HepG2 (cell line): ENCODE results near the gene SPAG9. TPM values are rescaled to one million over a fixed set of nuclear protein-coding genes. Genes with fewer than 3 reads are reported as not detected.

Experiments used
- ATAC-seq: fragments of 200-7000 bp; cut with Tn5 transposase; 3 replicates; pipeline ENCODE4 v1.9.1; 2020; ENCODE audit warnings: mild to moderate bottlenecking, moderate library complexity
- BruUV-seq: library from RNA; stranded (reverse); fragments of 400-500 nt; replicated peaks from 2 replicates; lab custom pipeline; 2021; lab: Mats Ljungman, UMichigan
- CTCF ChIA-PET: fragments of 300-600 bp; formaldehyde crosslinking; extraction: SDS; loops from one replicate; lab custom pipeline; 2021; ENCODE audit warnings: low total read pairs, inconsistent platforms, low intra/inter-chr PET ratio; lab: Yijun Ruan, JAX
- POLR2A ChIA-PET: fragments of 350-600 bp; sonication (Branson Sonifier 250); formaldehyde crosslinking; loops from one replicate; lab custom pipeline; 2020; ENCODE audit warnings: antibody characterized with exemption, inconsistent platforms; lab: Yijun Ruan, JAX
- DNase-seq: peaks from one replicate; pipeline ENCODE4 v3.0.0-alpha.2; 2015; ENCODE audit warnings: low spot score
- FAIRE-seq: peaks from 3 replicates; lab custom pipeline; 2011; peaks lifted over from hg19 to GRCh38; lab: Jason Lieb, UNC
- H2AFZ ChIP-seq: one replicate; pipeline ENCODE4 v1.6.1; 2011; ENCODE audit warnings: low read length, inconsistent platforms
- H3K27ac ChIP-seq: fragments of 300-600 bp; 3 replicates; pipeline ENCODE4 v1.8.0; 2011; ENCODE audit warnings: mixed run types, mild to moderate bottlenecking, mixed read lengths, low read length, inconsistent platforms; ENCODE audit not compliant: insufficient read depth; ENCODE audit errors: extremely low read length
- H3K27me3 ChIP-seq, 2 experiments: fragments of 200-600 bp in 1 of 2; 2 replicates in 1 of 2; 3 replicates in 1 of 2; pipeline versions ENCODE4 v1.6.0 to v1.8.0; 2011; ENCODE audit warnings: low read length in 2 of 2, mild to moderate bottlenecking in 2 of 2, moderate library complexity in 2 of 2, inconsistent platforms in 1 of 2; ENCODE audit not compliant: insufficient read depth in 2 of 2, control insufficient read depth in 1 of 2
- H3K36me3 ChIP-seq, 2 experiments: fragments of 200-600 bp in 1 of 2; replicated peaks in 1 of 2; 2 replicates in 1 of 2; 3 replicates in 1 of 2; pipeline versions ENCODE4 v1.5.1 to v1.8.0; 2011; ENCODE audit warnings: low read length in 2 of 2, inconsistent platforms in 1 of 2; ENCODE audit not compliant: insufficient read depth in 2 of 2, control insufficient read depth in 1 of 2
- H3K4me1 ChIP-seq: 2 replicates; pipeline ENCODE4 v1.5.1; 2012; ENCODE audit warnings: low read length, inconsistent platforms; ENCODE audit not compliant: insufficient read depth
- H3K4me2 ChIP-seq: 2 replicates; pipeline ENCODE4 v1.6.0; 2011; ENCODE audit warnings: low read depth, low read length, inconsistent platforms
- H3K4me3 ChIP-seq, 3 experiments: fragments of 200-600 bp in 1 of 3; sonication (generic), shearing (Covaris generic) in 1 of 3; replicated peaks in 1 of 3; 2 replicates each; pipeline ENCODE4 v1.5.1; 2011 to 2016; ENCODE audit warnings: low read length in 3 of 3, inconsistent platforms in 2 of 3, low read depth in 2 of 3, mild to moderate bottlenecking in 2 of 3, control low read depth in 1 of 3, mixed read lengths in 1 of 3; ENCODE audit not compliant: insufficient read depth in 1 of 3
- H3K79me2 ChIP-seq: one replicate; pipeline ENCODE4 v1.6.1; 2011; ENCODE audit warnings: low read length, inconsistent platforms; ENCODE audit not compliant: insufficient read depth
- H3K9ac ChIP-seq: 2 replicates; pipeline ENCODE4 v1.6.0; 2011; ENCODE audit warnings: mild to moderate bottlenecking, low read depth, low read length, inconsistent platforms; ENCODE audit not compliant: insufficient read depth
- H3K9me3 ChIP-seq: 2 replicates; pipeline ENCODE4 v1.5.1; 2012; ENCODE audit warnings: mild to moderate bottlenecking, low read length
- H4K20me1 ChIP-seq: 2 replicates; pipeline ENCODE4 v1.6.0; 2011; ENCODE audit warnings: inconsistent platforms, mild to moderate bottlenecking, low read length, moderate library complexity; ENCODE audit not compliant: insufficient read depth
- MEIS2 ChIP-seq: sonication (generic); formaldehyde crosslinking; IDR thresholded peaks from 2 replicates; pipeline ENCODE4 v1.9.0; 2021; ENCODE audit warnings: mild to moderate bottlenecking, missing genetic modification reagents
- NFE2 ChIP-seq: sonication (generic); formaldehyde crosslinking; IDR thresholded peaks from 2 replicates; pipeline ENCODE4 v1.4.0; 2020; ENCODE audit warnings: missing genetic modification reagents
- NFE2L2 ChIP-seq: fragments of 150-350 bp; IDR thresholded peaks from 2 replicates; pipeline ENCODE4 v1.6.1; 2014; ENCODE audit warnings: low read length
- SALL1 ChIP-seq: sonication (generic); formaldehyde crosslinking; IDR thresholded peaks from 2 replicates; pipeline ENCODE4 v1.8.0; 2022; ENCODE audit warnings: mild to moderate bottlenecking, missing genetic modification reagents
- SRSF4 ChIP-seq: fragments of 200-400 bp; formaldehyde crosslinking; IDR thresholded peaks from one replicate; pipeline ENCODE4 v1.6.1; 2018; ENCODE audit warnings: mild to moderate bottlenecking, low read depth, low read length, moderate library complexity; ENCODE audit not compliant: poor library complexity, severe bottlenecking
- ZC3H13 ChIP-seq: sonication (generic); formaldehyde crosslinking; IDR thresholded peaks from 2 replicates; pipeline ENCODE4 v1.8.1; 2023; ENCODE audit warnings: mild to moderate bottlenecking, missing genetic modification reagents, moderate library complexity
- ZNF12 ChIP-seq: sonication (generic); formaldehyde crosslinking; IDR thresholded peaks from 2 replicates; pipeline ENCODE4 v1.5.0; 2020; ENCODE audit warnings: missing genetic modification reagents
- ZNF562 ChIP-seq: sonication (generic); formaldehyde crosslinking; IDR thresholded peaks from 2 replicates; pipeline ENCODE4 v1.8.0; 2022; ENCODE audit warnings: missing genetic modification reagents, borderline replicate concordance
- ZNF589 ChIP-seq: sonication (generic); formaldehyde crosslinking; conservative IDR thresholded peaks from 2 replicates; pipeline ENCODE4 v1.8.0; 2022; ENCODE audit warnings: mild to moderate bottlenecking, moderate library complexity, missing genetic modification reagents
- ZNF605 ChIP-seq: sonication (generic); formaldehyde crosslinking; IDR thresholded peaks from 2 replicates; pipeline ENCODE4 v1.8.0; 2022; ENCODE audit warnings: mild to moderate bottlenecking, missing genetic modification reagents
- WGBS: methylation state at CpG from one replicate; pipeline ENCODE4 v1.1.6; 2017; ENCODE audit warnings: low lambda C conversion rate; 5-methylcytosine and 5-hydroxymethylcytosine counted together
- in situ Hi-C: cut with HindIII; loops from 2 replicates; pipeline ENCODE4 v1.10.0; 2017; ENCODE audit warnings: low pct_unique_long_range_greater_than_20kb; ENCODE audit not compliant: extremely low pct_ligation_motif_present
- intact Hi-C: fragments of 100-400 bp; cut with micrococcal nuclease; formaldehyde crosslinking; loops from one replicate; pipeline ENCODE4 v1.10.0; 2022; ENCODE audit not compliant: unreplicated experiment
- polyA plus RNA-seq, 8 experiments: library from polyadenylated mRNA; depleted of rRNA in 3 of 8; stranded (reverse) in 7 of 8; unstranded in 1 of 8; fragments of >200 nt; fragmentation: Illumina TruSeq in 4 of 8; extraction: Trizol in 4 of 8; gene quantifications; 2 replicates each; pipeline versions ENCODE4 v1.2.1 to v1.2.3, GENCODE V29; 2011 to 2016; ENCODE audit warnings: low read depth in 4 of 8, missing spikeins in 1 of 8, mixed read lengths in 1 of 8; ENCODE audit not compliant: insufficient read depth in 1 of 8
- total RNA-seq, 5 experiments: library from RNA; depleted of rRNA; stranded (reverse); fragments of >200 nt; fragmentation: Illumina TruSeq; extraction: Trizol; gene quantifications; 2 replicates each; pipeline ENCODE4 v1.2.3, GENCODE V29; 2016; ENCODE audit warnings: low read depth in 1 of 5
- TF ChIP-seq, protein P1 (sequence below): sonication (generic); IDR thresholded peaks from 2 replicates; pipeline ENCODE4 v1.6.1; 2016; ENCODE audit warnings: low read depth, borderline replicate concordance

SPAG9 gene
- total and polyA plus RNA-seq, 2 of the 13 experiments (the other 11 are each of a cell fraction or from before 2014, with no cell fraction given): 43.2 to 78.6 TPM

DNA sequence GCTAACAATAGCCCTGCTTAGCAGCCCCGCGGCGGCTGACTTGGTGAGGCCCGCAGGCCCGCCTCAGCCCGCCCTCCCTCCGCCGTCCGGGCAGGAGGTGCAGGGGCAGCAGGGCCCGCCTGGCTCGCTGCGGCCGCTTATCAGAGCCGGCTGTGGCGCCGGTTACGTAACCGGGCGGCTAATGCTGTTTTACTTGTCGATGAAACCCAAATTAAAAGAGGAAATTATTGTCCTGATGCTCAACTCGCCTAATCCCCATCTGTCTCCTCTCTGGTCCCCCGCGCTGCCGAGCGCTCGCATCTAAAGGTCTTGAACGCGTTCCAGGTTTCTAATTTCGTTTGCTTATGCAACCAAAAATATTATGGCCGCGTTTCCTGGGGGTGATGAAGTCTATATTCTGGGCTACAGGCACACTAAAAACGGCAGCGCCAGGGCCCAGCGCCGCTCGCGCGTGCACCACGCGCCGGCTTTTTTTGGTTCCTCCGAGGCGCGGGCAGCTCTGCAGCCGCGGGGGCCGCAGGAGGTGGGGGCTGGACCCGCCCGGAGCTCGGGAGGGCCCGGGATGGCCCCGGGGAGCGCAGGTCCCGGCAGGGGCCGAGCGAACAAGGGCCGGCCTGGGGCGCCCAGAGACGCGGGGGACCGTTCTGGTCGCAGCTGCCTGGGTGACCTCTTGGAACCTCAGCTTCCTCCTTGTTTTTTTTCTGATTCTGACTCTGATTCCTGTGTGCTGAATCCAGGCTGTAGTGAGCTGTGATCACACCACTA is 189.3 kb downstream of the SPAG9 start (continued):
- TF ChIP-seq, protein P1, sequence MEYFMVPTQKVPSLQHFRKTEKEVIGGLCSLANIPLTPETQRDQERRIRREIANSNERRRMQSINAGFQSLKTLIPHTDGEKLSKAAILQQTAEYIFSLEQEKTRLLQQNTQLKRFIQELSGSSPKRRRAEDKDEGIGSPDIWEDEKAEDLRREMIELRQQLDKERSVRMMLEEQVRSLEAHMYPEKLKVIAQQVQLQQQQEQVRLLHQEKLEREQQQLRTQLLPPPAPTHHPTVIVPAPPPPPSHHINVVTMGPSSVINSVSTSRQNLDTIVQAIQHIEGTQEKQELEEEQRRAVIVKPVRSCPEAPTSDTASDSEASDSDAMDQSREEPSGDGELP: peak; percentile 44; the same call in 1 of the 2 replicates
- TF ChIP-seq SRSF4 (no peak), NFE2L2 (no peak), SALL1 (CRISPR knock-in tag) (peak; percentile 90), ZNF605 (CRISPR knock-in tag) (0 out of 2 replicates have a peak, but pooled peaks have one; percentile 34), ZNF562 (CRISPR knock-in tag) (no peak), MEIS2 (CRISPR knock-in tag) (0 out of 2 replicates have a peak, but pooled peaks have one; percentile 46), ZNF589 (no peak)

DNA sequence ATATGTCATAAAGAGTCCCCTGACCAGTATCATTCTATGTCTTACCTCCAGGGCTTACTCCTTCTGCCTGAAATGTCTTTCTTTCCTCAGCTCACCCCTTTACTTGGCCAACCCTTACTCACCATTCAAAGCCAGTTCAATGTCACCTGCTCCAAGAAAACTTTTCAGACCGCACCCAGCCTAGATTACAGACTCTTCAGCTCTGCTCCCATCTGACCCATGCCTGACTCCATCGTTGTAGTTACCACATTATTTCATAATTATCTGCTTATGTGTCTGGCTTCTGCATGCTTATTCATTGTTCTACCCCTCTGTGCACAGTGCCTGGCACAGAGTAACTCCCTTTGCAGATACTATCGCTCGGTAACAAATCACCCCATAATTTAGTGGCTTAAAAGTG is 192.0 kb downstream of the SPAG9 start:
- TF ChIP-seq ZC3H13 (CRISPR knock-in tag): 0 out of 2 replicates have a peak, but pooled peaks have one; percentile 27
- TF ChIP-seq ZNF12: no peak
- TF ChIP-seq NFE2 (CRISPR knock-in tag): no peak
- in situ Hi-C loops: no loop called here
- H3K4me2 ChIP-seq: no peak overlapping the region
- BruUV-seq: no TSS peak
- H2AFZ ChIP-seq: no peak overlapping the region
- H3K79me2 ChIP-seq: no peaks in the 10 kb centered on the region
- CTCF ChIA-PET: no interaction called here
- H3K9me3 ChIP-seq: no peaks in the 10 kb centered on the region
- no peaks in the 10 kb centered on the region for H4K20me1 ChIP-seq
- POLR2A ChIA-PET: no interaction called here
- H3K9ac ChIP-seq: no peak overlapping the region
- peaks cover 1 to 13% of the 10 kb centered on the region in 2 experiments; a peak in 2 of 5 replicates for H3K27me3 ChIP-seq
- 74% methylated on average over 4 of the region's 4 CpGs for WGBS
- no peak for FAIRE-seq
- no peaks in the 10 kb centered on the region for H3K36me3 ChIP-seq
- no peak overlapping the region for H3K27ac ChIP-seq
- no peak for ATAC-seq
- intact Hi-C loops: no loop called here
- no peak overlapping the region for H3K4me3 ChIP-seq
- DNase-seq: no peak
- peaks cover 63% of the 10 kb centered on the region for H3K4me1 ChIP-seq
